K562 (cell line): ENCODE results near the gene ECSIT. TPM values are rescaled to one million over a fixed set of nuclear protein-coding genes. Genes with fewer than 3 reads are reported as not detected.

ENCODE experiments used
- ATAC-seq: fragments of 200-7000 bp; cut with Tn5 transposase; 3 replicates; pipeline ENCODE4 v1.9.1; 2020; ENCODE audit warnings: moderate library complexity
- BruUV-seq: library from RNA; stranded (reverse); fragments of 400-500 nt; replicated peaks from 2 replicates; lab custom pipeline; 2021; lab: Mats Ljungman, UMichigan
- CTCF ChIA-PET: fragments of 300-600 bp; formaldehyde crosslinking; extraction: SDS; loops from one replicate; lab custom pipeline; 2021; ENCODE audit warnings: low intra/inter-chr PET ratio; lab: Yijun Ruan, JAX
- POLR2A ChIA-PET: fragments of 300-600, 350-650 bp; sonication (Branson Sonifier 250); formaldehyde crosslinking; extraction: SDS; loops from one replicate; lab custom pipeline; 2021; ENCODE audit warnings: antibody characterized with exemption, inconsistent platforms; lab: Yijun Ruan, JAX
- DNase-seq, 4 experiments: peaks; one replicate each; pipeline versions ENCODE4 v3.0.0 to v3.0.0-alpha.2; 2011 to 2018; ENCODE audit warnings: low spot score in 3 of 4, mixed read lengths in 3 of 4; ENCODE audit errors: extremely low read depth in 1 of 4
- FAIRE-seq: peaks from 2 replicates; lab custom pipeline; 2011; peaks lifted over from hg19 to GRCh38; lab: Jason Lieb, UNC
- H2AFZ ChIP-seq: 2 replicates; pipeline ENCODE4 v1.6.0; 2011; ENCODE audit warnings: low read depth, low read length, control low read depth, inconsistent platforms
- H3K27ac ChIP-seq: fragments of 200-600 bp; 3 replicates; pipeline ENCODE4 v1.8.0; 2011; ENCODE audit warnings: low read depth, mild to moderate bottlenecking, control low read depth, inconsistent platforms, low read length, moderate library complexity, mixed read lengths; ENCODE audit errors: extremely low read depth
- H3K27me3 ChIP-seq, 2 experiments: fragments of 300-600 bp in 1 of 2; 2 replicates in 1 of 2; 3 replicates in 1 of 2; pipeline versions ENCODE4 v1.6.0 to v1.8.0; 2011; ENCODE audit warnings: inconsistent platforms in 2 of 2, low read length in 2 of 2, mild to moderate bottlenecking in 1 of 2, mixed read lengths in 1 of 2, moderate library complexity in 1 of 2; ENCODE audit not compliant: control insufficient read depth in 2 of 2, insufficient read depth in 2 of 2
- H3K36me3 ChIP-seq: fragments of 300-600 bp; 3 replicates; pipeline ENCODE4 v1.8.0; 2011; ENCODE audit warnings: mild to moderate bottlenecking, low read length, inconsistent platforms; ENCODE audit not compliant: control insufficient read depth, insufficient read depth
- H3K4me1 ChIP-seq, 2 experiments: fragments of 200-600 bp in 1 of 2; replicated peaks in 1 of 2; 2 replicates in 1 of 2; 3 replicates in 1 of 2; pipeline versions ENCODE4 v1.5.1 to v1.8.0; 2011; ENCODE audit warnings: inconsistent platforms in 2 of 2, low read length in 2 of 2, mild to moderate bottlenecking in 1 of 2, mixed read lengths in 1 of 2, moderate library complexity in 1 of 2; ENCODE audit not compliant: control insufficient read depth in 2 of 2, insufficient read depth in 2 of 2
- H3K4me2 ChIP-seq: 2 replicates; pipeline ENCODE4 v1.6.1; 2011; ENCODE audit warnings: low read length, control low read depth, inconsistent platforms, mixed read lengths; ENCODE audit not compliant: insufficient read depth
- H3K4me3 ChIP-seq: fragments of 200-600 bp; sonication (generic), shearing (Covaris generic); 2 replicates; pipeline ENCODE4 v1.5.1; 2016; ENCODE audit warnings: control low read depth, inconsistent platforms
- H3K79me2 ChIP-seq: fragments of 200-600 bp; 3 replicates; pipeline ENCODE4 v1.8.0; 2011; ENCODE audit warnings: low read length, inconsistent platforms; ENCODE audit not compliant: control insufficient read depth, insufficient read depth
- H3K9ac ChIP-seq, 2 experiments: 2 replicates each; pipeline versions ENCODE4 v1.6.0 to v1.6.1; 2011; ENCODE audit warnings: low read depth in 2 of 2, low read length in 2 of 2, control low read depth in 1 of 2, inconsistent platforms in 1 of 2, mild to moderate bottlenecking in 1 of 2, mixed read lengths in 1 of 2; ENCODE audit not compliant: insufficient read depth in 1 of 2
- H3K9me1 ChIP-seq: one replicate; pipeline ENCODE4 v1.6.0; 2011; ENCODE audit warnings: inconsistent platforms, mild to moderate bottlenecking, low read length, moderate library complexity; ENCODE audit not compliant: control insufficient read depth, insufficient read depth
- H3K9me3 ChIP-seq: replicated peaks from 2 replicates; pipeline ENCODE4 v1.5.1; 2011; ENCODE audit warnings: low read depth, low read length, inconsistent platforms; ENCODE audit not compliant: control insufficient read depth, insufficient read depth
- H4K20me1 ChIP-seq: replicated peaks from 2 replicates; pipeline ENCODE4 v1.6.1; 2011; ENCODE audit warnings: low read length, inconsistent platforms, mixed read lengths; ENCODE audit not compliant: control insufficient read depth, insufficient read depth
- THAP12 ChIP-seq: fragments of 250-450 bp; sonication (Bioruptor Pico); IDR thresholded peaks from 2 replicates; pipeline ENCODE4 v1.9.0; 2021; ENCODE audit warnings: mild to moderate bottlenecking, inconsistent platforms
- ZNF232 ChIP-seq: sonication (generic); formaldehyde crosslinking; IDR thresholded peaks from 2 replicates; pipeline ENCODE4 v1.8.0; 2022; ENCODE audit warnings: mild to moderate bottlenecking, missing genetic modification reagents
- WGBS: fragments of 100-300 bp; shearing (Covaris generic); methylation state at CpG from one replicate; pipeline ENCODE4 v1.1.6; 2016; ENCODE audit warnings: low coverage, mixed read lengths; ENCODE audit not compliant: insufficient coverage; ENCODE audit errors: missing lambda C conversion rate; 5-methylcytosine and 5-hydroxymethylcytosine counted together
- in situ Hi-C: fragments of 300-500 bp; cut with MboI; formaldehyde crosslinking; loops from 4 replicates; pipeline ENCODE4 v1.15.0; 2018; ENCODE audit warnings: inconsistent platforms, mixed read lengths
- intact Hi-C: fragments of 100-400 bp; cut with micrococcal nuclease; formaldehyde crosslinking; loops from 2 replicates; pipeline ENCODE4 v1.14.2; 2022
- polyA plus RNA-seq, 8 experiments: library from polyadenylated mRNA; depleted of rRNA in 4 of 8; stranded (reverse) in 5 of 8; unstranded in 3 of 8; fragments of >200 nt; fragmentation: Nextera tagmentation in 2 of 8; fragmentation: Illumina TruSeq in 1 of 8; extraction: Ambion mirVana in 2 of 8; extraction: Trizol in 1 of 8; gene quantifications; 2 replicates each; pipeline versions ENCODE4 v1.2.1 to v1.2.3, GENCODE V29; 2011 to 2014; ENCODE audit warnings: inconsistent platforms in 1 of 8, missing spikeins in 1 of 8
- total RNA-seq, 7 experiments: library from RNA; depleted of rRNA in 6 of 7; stranded (reverse); fragments of >200 nt in 6 of 7; fragmentation: Illumina TruSeq in 2 of 7; extraction: Trizol in 2 of 7; gene quantifications; 2 replicates each; pipeline versions ENCODE4 v1.2.1 to v1.2.3, GENCODE V29; 2011 to 2021; ENCODE audit warnings: low replicate concordance in 1 of 7
- TF ChIP-seq, protein P1 (sequence below): sonication (generic); formaldehyde crosslinking; IDR thresholded peaks from 2 replicates; pipeline ENCODE4 v1.8.0; 2022; ENCODE audit warnings: mild to moderate bottlenecking, missing genetic modification reagents

The ECSIT gene
- total and polyA plus RNA-seq, 9 of the 15 experiments (the other 6 are each of a cell fraction or from before 2014, with no cell fraction given): 1.1 to 82.5 (median 43.9) TPM

- TF ChIP-seq, protein P1, sequence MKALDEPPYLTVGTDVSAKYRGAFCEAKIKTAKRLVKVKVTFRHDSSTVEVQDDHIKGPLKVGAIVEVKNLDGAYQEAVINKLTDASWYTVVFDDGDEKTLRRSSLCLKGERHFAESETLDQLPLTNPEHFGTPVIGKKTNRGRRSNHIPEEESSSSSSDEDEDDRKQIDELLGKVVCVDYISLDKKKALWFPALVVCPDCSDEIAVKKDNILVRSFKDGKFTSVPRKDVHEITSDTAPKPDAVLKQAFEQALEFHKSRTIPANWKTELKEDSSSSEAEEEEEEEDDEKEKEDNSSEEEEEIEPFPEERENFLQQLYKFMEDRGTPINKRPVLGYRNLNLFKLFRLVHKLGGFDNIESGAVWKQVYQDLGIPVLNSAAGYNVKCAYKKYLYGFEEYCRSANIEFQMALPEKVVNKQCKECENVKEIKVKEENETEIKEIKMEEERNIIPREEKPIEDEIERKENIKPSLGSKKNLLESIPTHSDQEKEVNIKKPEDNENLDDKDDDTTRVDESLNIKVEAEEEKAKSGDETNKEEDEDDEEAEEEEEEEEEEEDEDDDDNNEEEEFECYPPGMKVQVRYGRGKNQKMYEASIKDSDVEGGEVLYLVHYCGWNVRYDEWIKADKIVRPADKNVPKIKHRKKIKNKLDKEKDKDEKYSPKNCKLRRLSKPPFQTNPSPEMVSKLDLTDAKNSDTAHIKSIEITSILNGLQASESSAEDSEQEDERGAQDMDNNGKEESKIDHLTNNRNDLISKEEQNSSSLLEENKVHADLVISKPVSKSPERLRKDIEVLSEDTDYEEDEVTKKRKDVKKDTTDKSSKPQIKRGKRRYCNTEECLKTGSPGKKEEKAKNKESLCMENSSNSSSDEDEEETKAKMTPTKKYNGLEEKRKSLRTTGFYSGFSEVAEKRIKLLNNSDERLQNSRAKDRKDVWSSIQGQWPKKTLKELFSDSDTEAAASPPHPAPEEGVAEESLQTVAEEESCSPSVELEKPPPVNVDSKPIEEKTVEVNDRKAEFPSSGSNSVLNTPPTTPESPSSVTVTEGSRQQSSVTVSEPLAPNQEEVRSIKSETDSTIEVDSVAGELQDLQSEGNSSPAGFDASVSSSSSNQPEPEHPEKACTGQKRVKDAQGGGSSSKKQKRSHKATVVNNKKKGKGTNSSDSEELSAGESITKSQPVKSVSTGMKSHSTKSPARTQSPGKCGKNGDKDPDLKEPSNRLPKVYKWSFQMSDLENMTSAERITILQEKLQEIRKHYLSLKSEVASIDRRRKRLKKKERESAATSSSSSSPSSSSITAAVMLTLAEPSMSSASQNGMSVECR (CRISPR knock-in tag): peak; percentile 32; the same call in 1 of the 2 replicates
Measured at GRCh38 chr19:11481534-11482383, 47.2 kb downstream of the ECSIT start (continued).

- no peak within 1 kb of the TSS for H3K9ac ChIP-seq
- H3K27me3 ChIP-seq: no peaks in the 10 kb centered on the region; a peak in 1 of 5 replicates
- 41% methylated on average over 22 of the region's 77 CpGs for WGBS
- H3K36me3 ChIP-seq: no peaks in the 10 kb centered on the region
- no peaks in the 10 kb centered on the region for H3K9me1 ChIP-seq
- peak within 1 kb of the TSS; percentile 87; the same call in 1 of the 2 replicates for H2AFZ ChIP-seq
- TF ChIP-seq ZNF232 (CRISPR knock-in tag) (no peak), THAP12 (CRISPR knock-in tag) (0 out of 2 replicates have a peak, but pooled peaks have one; percentile 33)
- TF ChIP-seq, all 486 proteins: peak for 1
- Histone ChIP-seq H3K9me3 (no peaks in the 10 kb centered on the region), H3K4me2 (peak within 1 kb of the TSS; percentile 51), H4K20me1 (no peaks in the 10 kb centered on the region; the same call in 1 of the 2 replicates), H3K27ac (no peak within 1 kb of the TSS), H3K4me1 (peaks cover 9 to 59% of the 10 kb centered on the region in 2 experiments; a peak in 4 of 5 replicates), H3K79me2 (no peaks in the 10 kb centered on the region), H3K4me3 (peak within 1 kb of the TSS; percentile 39; the same call in 1 of the 2 replicates)
- FAIRE-seq: no peak
- in situ Hi-C loops: no loop called here
- intact Hi-C loops: loop anchor here (5.0 to 10.0 kb wide), 2 partner anchors 99 to 186 kb away; partner anchors contain the start of genes EPOR and TSPAN16
- peak in 1 of 4 experiments; percentile 5 for DNase-seq
- no TSS peak for BruUV-seq
- CTCF ChIA-PET: no interaction called here
- POLR2A ChIA-PET: no interaction called here
- no peak for ATAC-seq
Measured at GRCh38 chr19:11480715-11481533, 48.0 kb downstream of the ECSIT start, which contains the start of gene ELAVL3. TSS of gene ELAVL3 (minus strand) at chr19:11481046. CDS start at chr19:11480608, 438 bp downstream.
